Transverse colon (tissue), 3 donors: Measurements from ENCODE around the gene APOL4.

Experiments
- EP300 ChIP-seq: sonication (generic); formaldehyde crosslinking; IDR thresholded peaks from one replicate; pipeline ENCODE4 v1.6.1; 2017; ENCODE audit warnings: antibody characterized with exemption, low read depth
- POLR2A ChIP-seq: fragments of 450-650 bp; IDR thresholded peaks from one replicate; pipeline ENCODE4 v1.6.1; 2016; ENCODE audit warnings: antibody characterized with exemption, mild to moderate bottlenecking, moderate library complexity
- TF ChIP-seq, protein P1 (sequence below), 5 experiments: fragments of 200-600 bp in 3 of 5; fragments of 450-650 bp in 2 of 5; sonication (generic) in 3 of 5; IDR thresholded peaks; 1 replicate in 2 of 5; 2 replicates in 3 of 5; pipeline ENCODE4 v1.5.1; 2016 to 2017; ENCODE audit warnings: antibody characterized with exemption in 5 of 5, inconsistent platforms in 3 of 5, mild to moderate bottlenecking in 2 of 5, moderate library complexity in 1 of 5

DNA sequence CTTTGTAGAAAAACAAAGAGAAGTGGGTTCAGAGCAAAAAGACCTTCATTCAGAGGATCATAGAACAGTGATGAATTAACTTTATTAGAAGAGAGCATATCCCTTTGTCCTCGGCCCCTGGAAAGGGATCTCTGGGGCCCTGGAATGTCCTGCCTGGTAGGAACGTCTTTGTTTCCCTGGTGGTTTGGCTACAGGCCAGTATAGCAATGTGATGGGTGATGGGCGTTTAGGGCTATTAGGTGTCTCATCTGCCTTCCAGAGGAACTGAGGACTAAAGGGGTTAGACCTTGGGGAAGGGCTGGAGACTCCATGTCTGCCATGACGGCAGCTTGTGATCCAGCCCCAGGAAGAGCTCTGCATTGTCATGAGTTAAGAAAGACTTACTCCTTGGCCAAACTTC is 9.1 kb downstream of the APOL4 start:
- TF ChIP-seq EP300 = no peak
- no peak for TF ChIP-seq POLR2A
- TF ChIP-seq, protein P1, sequence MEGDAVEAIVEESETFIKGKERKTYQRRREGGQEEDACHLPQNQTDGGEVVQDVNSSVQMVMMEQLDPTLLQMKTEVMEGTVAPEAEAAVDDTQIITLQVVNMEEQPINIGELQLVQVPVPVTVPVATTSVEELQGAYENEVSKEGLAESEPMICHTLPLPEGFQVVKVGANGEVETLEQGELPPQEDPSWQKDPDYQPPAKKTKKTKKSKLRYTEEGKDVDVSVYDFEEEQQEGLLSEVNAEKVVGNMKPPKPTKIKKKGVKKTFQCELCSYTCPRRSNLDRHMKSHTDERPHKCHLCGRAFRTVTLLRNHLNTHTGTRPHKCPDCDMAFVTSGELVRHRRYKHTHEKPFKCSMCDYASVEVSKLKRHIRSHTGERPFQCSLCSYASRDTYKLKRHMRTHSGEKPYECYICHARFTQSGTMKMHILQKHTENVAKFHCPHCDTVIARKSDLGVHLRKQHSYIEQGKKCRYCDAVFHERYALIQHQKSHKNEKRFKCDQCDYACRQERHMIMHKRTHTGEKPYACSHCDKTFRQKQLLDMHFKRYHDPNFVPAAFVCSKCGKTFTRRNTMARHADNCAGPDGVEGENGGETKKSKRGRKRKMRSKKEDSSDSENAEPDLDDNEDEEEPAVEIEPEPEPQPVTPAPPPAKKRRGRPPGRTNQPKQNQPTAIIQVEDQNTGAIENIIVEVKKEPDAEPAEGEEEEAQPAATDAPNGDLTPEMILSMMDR (IDR thresholded peaks at IDR 0.05) = no peak
